Measurements from ENCODE around the gene ADGRG2.

Gene ADGRG2

GRCh38 chrX:18966624-18967023, 155.6 kb downstream of the ADGRG2 start:
- Histone ChIP-seq H3K27me3 (ENCODE audit: control insufficient read depth, insufficient read depth, low read length) (no peaks in the 10 kb centered on the region), H3K36me3 (ENCODE audit: control insufficient read depth, insufficient read depth, low read length) (no peaks in the 10 kb centered on the region), H3K4me1 (ENCODE audit: control insufficient read depth, insufficient read depth, low read length) (no peaks in the 10 kb centered on the region), H3K4me3 (ENCODE audit: low read length) (no peak overlapping the region), H3K9me3 (ENCODE audit: control insufficient read depth, low read length) (no peaks in the 10 kb centered on the region), H3K9ac (ENCODE audit: low read length) (no peak overlapping the region)

- Histone ChIP-seq H3K9ac (ENCODE audit: low read length) (no peak overlapping the region), H3K9me3 (ENCODE audit: control insufficient read depth, low read length) (no peaks in the 10 kb centered on the region), H3K4me1 (ENCODE audit: control insufficient read depth, insufficient read depth, low read length) (no peaks in the 10 kb centered on the region), H3K36me3 (ENCODE audit: control insufficient read depth, insufficient read depth, low read length) (no peaks in the 10 kb centered on the region), H3K27me3 (ENCODE audit: control insufficient read depth, insufficient read depth, low read length) (no peaks in the 10 kb centered on the region), H3K4me3 (ENCODE audit: low read length) (no peak overlapping the region)
Measured at GRCh38 chrX:18964901-18965300, 157.4 kb downstream of the ADGRG2 start.

- H3K4me3 ChIP-seq (ENCODE audit: low read length) = no peak overlapping the region
- H3K36me3 ChIP-seq (ENCODE audit: control insufficient read depth, insufficient read depth, low read length) = no peaks in the 10 kb centered on the region
- no peak overlapping the region for H3K9ac ChIP-seq (ENCODE audit: low read length)
- no peaks in the 10 kb centered on the region for H3K9me3 ChIP-seq (ENCODE audit: control insufficient read depth, low read length)
- H3K4me1 ChIP-seq (ENCODE audit: control insufficient read depth, insufficient read depth, low read length) = no peaks in the 10 kb centered on the region
- H3K27me3 ChIP-seq (ENCODE audit: control insufficient read depth, insufficient read depth, low read length) = no peaks in the 10 kb centered on the region
Measured at GRCh38 chrX:18964026-18964425, 158.2 kb downstream of the ADGRG2 start.

DNA sequence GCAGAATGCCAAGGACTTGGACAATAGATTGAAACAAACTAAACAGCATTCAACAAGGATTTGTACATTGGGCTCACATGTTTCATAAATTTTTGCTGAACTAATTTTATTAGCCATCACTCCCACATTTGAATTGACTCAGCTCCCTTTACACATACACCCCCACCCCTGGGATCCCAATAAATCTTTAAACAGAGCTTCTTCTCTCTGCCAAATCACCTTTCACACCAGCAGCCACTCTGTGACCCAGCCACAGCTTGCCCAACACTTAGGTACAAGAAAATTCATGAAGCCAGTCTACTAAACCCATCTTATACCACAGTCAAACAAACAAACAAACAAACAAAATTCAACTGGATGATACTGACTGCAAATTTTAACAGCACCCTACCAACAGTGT, 159.9 kb downstream of the ADGRG2 start:
- H3K4me1 ChIP-seq (ENCODE audit: control insufficient read depth, insufficient read depth, low read length) = no peaks in the 10 kb centered on the region
- no peak overlapping the region for H3K9ac ChIP-seq (ENCODE audit: low read length)
- no peaks in the 10 kb centered on the region for H3K27me3 ChIP-seq (ENCODE audit: control insufficient read depth, insufficient read depth, low read length)
- no peak overlapping the region for H3K4me3 ChIP-seq (ENCODE audit: low read length)
- no peaks in the 10 kb centered on the region for H3K9me3 ChIP-seq (ENCODE audit: control insufficient read depth, low read length)
- H3K36me3 ChIP-seq (ENCODE audit: control insufficient read depth, insufficient read depth, low read length) = no peaks in the 10 kb centered on the region

GRCh38 chrX:18961686-18962085, 160.6 kb downstream of the ADGRG2 start:
- Histone ChIP-seq H3K9me3 (ENCODE audit: control insufficient read depth, low read length) (no peaks in the 10 kb centered on the region), H3K36me3 (ENCODE audit: control insufficient read depth, insufficient read depth, low read length) (no peaks in the 10 kb centered on the region), H3K9ac (ENCODE audit: low read length) (no peak overlapping the region), H3K27me3 (ENCODE audit: control insufficient read depth, insufficient read depth, low read length) (no peaks in the 10 kb centered on the region), H3K4me3 (ENCODE audit: low read length) (no peak overlapping the region), H3K4me1 (ENCODE audit: control insufficient read depth, insufficient read depth, low read length) (no peaks in the 10 kb centered on the region)

DNA sequence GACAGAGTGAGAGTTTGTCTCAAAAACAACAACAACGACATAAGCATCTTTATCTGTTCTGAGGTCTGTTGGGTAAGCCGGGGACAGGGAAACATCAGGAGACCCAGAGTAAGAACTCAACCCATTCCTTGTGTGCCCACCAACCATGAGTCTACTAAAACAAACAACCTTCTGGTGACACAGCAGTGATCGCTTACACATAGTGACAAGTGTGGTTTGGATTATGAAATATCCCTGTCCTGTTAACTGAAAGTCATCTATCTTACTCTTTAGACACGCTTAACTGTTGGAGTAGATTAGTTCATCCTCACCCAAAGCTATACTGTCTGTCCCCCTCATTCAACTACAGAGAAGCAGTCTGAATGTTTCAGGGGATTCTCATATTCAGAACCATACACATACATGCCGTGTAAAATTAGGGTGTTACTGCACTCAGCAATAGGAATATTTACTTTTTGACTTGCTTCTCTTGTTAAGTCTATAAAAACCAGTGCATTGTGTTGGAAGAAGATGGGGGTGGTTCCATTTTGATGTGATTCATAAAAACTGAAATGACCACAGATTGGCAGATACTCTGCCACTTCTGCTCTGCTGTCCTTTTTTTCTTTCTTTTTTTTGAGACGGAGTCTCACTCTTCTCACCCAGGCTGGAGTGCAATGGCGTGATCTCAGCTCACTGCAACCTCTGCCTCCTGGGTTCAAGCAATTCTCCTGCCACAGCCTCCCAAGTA, 165.8 kb downstream of the ADGRG2 start:
- H3K27me3 ChIP-seq (ENCODE audit: control insufficient read depth, insufficient read depth, low read length) = no peaks in the 10 kb centered on the region
- H3K4me3 ChIP-seq (ENCODE audit: low read length) = no peak overlapping the region
- H3K9ac ChIP-seq (ENCODE audit: low read length) = no peak overlapping the region
- H3K9me3 ChIP-seq (ENCODE audit: control insufficient read depth, low read length) = no peaks in the 10 kb centered on the region
- no peaks in the 10 kb centered on the region for H3K4me1 ChIP-seq (ENCODE audit: control insufficient read depth, insufficient read depth, low read length)
- H3K36me3 ChIP-seq (ENCODE audit: control insufficient read depth, insufficient read depth, low read length) = no peaks in the 10 kb centered on the region

DNA sequence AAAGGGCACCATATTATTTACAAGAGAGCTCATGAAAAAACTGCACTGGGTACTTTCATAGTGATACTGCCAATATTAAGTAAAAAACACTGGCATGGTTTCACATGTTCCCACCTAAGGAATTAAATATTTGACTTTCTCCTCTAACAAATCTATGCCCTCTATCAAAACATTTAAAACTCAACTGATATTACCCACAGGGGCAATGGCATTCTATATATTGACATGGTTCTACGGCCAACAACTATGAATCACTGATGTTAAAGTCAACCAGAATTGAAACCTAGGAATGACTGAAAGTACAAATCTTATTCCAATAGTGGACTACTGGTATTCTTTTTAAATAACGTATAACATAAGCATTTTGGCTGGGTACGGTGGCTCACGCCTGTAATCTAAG, 166.6 kb downstream of the ADGRG2 start:
- Histone ChIP-seq H3K9ac (ENCODE audit: low read length) (no peak overlapping the region), H3K9me3 (ENCODE audit: control insufficient read depth, low read length) (no peaks in the 10 kb centered on the region), H3K36me3 (ENCODE audit: control insufficient read depth, insufficient read depth, low read length) (no peaks in the 10 kb centered on the region), H3K4me3 (ENCODE audit: low read length) (no peak overlapping the region), H3K4me1 (ENCODE audit: control insufficient read depth, insufficient read depth, low read length) (no peaks in the 10 kb centered on the region), H3K27me3 (ENCODE audit: control insufficient read depth, insufficient read depth, low read length) (no peaks in the 10 kb centered on the region)

DNA sequence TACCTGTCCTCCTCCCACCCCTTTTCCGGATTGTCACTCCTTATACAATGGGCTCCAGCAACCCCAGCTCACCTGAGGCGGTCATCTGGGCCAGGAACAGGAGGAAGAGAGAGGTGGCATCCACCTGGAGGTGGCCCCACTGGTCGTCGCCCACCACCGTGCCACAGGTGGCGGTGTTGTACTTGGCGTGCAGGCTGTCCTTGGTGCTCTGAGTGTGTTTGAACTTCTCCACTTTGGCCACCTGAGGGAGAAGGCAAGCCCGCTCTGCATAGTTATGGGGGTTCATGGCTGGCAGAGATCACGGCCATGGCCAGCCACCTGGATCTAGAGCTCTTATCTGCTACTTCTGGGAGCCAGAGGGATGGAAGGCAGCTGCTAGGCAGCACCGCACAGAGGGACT, 171.2 kb downstream of the ADGRG2 start:
- no peaks in the 10 kb centered on the region for H3K27me3 ChIP-seq (ENCODE audit: control insufficient read depth, insufficient read depth, low read length)
- H3K36me3 ChIP-seq (ENCODE audit: control insufficient read depth, insufficient read depth, low read length) = no peaks in the 10 kb centered on the region
- no peak overlapping the region for H3K4me3 ChIP-seq (ENCODE audit: low read length)
- H3K9me3 ChIP-seq (ENCODE audit: control insufficient read depth, low read length) = no peaks in the 10 kb centered on the region
- no peak overlapping the region for H3K9ac ChIP-seq (ENCODE audit: low read length)
- no peaks in the 10 kb centered on the region for H3K4me1 ChIP-seq (ENCODE audit: control insufficient read depth, insufficient read depth, low read length)

DNA sequence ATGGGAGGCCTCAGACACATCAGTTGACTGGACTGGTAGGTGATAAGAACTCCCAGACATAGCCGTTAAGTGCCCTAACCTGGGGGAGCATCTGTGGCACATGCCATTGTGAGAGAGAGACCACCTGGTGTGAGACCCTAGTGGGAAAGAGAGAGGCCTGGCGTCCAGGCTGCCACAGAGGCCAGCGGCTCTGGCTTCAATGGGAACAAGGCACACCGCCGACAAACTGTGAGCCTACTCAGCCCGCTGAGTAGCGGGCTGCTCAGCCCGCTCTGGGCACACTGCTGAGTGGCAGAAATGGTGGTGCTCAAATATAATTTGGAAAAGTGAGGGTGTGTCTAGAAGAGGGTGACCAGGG, 172.3 kb downstream of the ADGRG2 start:
- Histone ChIP-seq H3K36me3 (ENCODE audit: control insufficient read depth, insufficient read depth, low read length) (no peaks in the 10 kb centered on the region), H3K9ac (ENCODE audit: low read length) (no peak overlapping the region), H3K4me1 (ENCODE audit: control insufficient read depth, insufficient read depth, low read length) (no peaks in the 10 kb centered on the region), H3K27me3 (ENCODE audit: control insufficient read depth, insufficient read depth, low read length) (no peaks in the 10 kb centered on the region), H3K9me3 (ENCODE audit: control insufficient read depth, low read length) (no peaks in the 10 kb centered on the region), H3K4me3 (ENCODE audit: low read length) (no peak overlapping the region)

- no peaks in the 10 kb centered on the region for H3K4me1 ChIP-seq (ENCODE audit: control insufficient read depth, insufficient read depth, low read length)
- H3K36me3 ChIP-seq (ENCODE audit: control insufficient read depth, insufficient read depth, low read length) = no peaks in the 10 kb centered on the region
Measured at GRCh38 chrX:18949291-18949943, 172.9 kb downstream of the ADGRG2 start.

DNA sequence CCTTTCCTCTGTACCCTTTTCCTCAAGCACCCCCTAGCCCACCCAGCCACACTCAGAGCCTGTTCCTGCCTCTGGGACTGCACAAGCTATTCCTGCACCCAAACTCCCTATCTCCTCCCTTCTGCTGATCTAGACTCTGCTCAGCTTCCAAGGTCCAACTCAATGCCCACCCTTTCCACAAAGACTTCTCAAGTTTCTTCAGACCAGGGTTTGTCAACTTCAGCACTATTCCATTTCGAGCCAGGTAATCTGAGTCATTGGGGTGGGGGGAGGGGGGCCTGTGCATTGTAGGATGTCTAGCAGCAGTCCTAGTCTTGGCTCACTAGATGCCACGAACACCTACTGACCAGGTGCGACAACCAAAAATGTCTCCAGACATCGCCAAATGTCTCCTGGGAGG, 175.7 kb downstream of the ADGRG2 start:
- H3K4me3 ChIP-seq (ENCODE audit: low read length) = no peak overlapping the region
- H3K36me3 ChIP-seq (ENCODE audit: control insufficient read depth, insufficient read depth, low read length) = no peaks in the 10 kb centered on the region
- no peaks in the 10 kb centered on the region for H3K27me3 ChIP-seq (ENCODE audit: control insufficient read depth, insufficient read depth, low read length)
- H3K9ac ChIP-seq (ENCODE audit: low read length) = no peak overlapping the region
- no peaks in the 10 kb centered on the region for H3K9me3 ChIP-seq (ENCODE audit: control insufficient read depth, low read length)
- no peaks in the 10 kb centered on the region for H3K4me1 ChIP-seq (ENCODE audit: control insufficient read depth, insufficient read depth, low read length)

More at GRCh38 chrX:18949291-18949943, 172.9 kb downstream of the ADGRG2 start:
- Histone ChIP-seq H3K4me3 (ENCODE audit: low read length) (no peak overlapping the region), H3K9ac (ENCODE audit: low read length) (no peak overlapping the region), H3K9me3 (ENCODE audit: control insufficient read depth, low read length) (no peaks in the 10 kb centered on the region), H3K27me3 (ENCODE audit: control insufficient read depth, insufficient read depth, low read length) (no peaks in the 10 kb centered on the region)

DNA sequence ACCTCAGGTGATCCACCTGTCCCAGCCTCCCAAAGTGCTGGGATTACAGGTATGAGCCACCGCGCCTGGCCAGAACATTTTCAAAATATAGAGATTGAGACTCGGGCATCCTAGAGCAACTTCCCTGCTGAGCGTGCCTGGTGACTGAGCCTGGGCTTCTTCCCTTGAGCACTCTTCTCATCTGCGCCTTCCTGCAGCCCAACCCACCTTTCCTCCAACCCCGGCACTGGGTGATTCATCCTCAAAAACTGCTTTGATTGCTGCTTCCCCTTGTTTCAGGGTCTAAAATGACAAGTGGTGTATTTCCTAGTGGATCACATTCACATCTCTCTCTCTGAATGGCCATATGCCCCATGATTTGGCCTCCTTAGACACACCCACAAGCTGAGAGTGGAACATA, 176.1 kb downstream of the ADGRG2 start:
- Histone ChIP-seq H3K9me3 (ENCODE audit: control insufficient read depth, low read length) (no peaks in the 10 kb centered on the region), H3K9ac (ENCODE audit: low read length) (no peak overlapping the region), H3K4me1 (ENCODE audit: control insufficient read depth, insufficient read depth, low read length) (no peaks in the 10 kb centered on the region), H3K4me3 (ENCODE audit: low read length) (no peak overlapping the region), H3K36me3 (ENCODE audit: control insufficient read depth, insufficient read depth, low read length) (no peaks in the 10 kb centered on the region), H3K27me3 (ENCODE audit: control insufficient read depth, insufficient read depth, low read length) (no peaks in the 10 kb centered on the region)
